GM21717 (cell line): ENCODE data around the gene FGF13.

Source experiments
- ATAC-seq: cut with Tn5 transposase; IDR thresholded peaks from one replicate; pipeline ENCODE4 v1.9.1; 2021; ENCODE audit warnings: mild to moderate bottlenecking, moderate library complexity; ENCODE audit not compliant: unreplicated experiment

Gene FGF13

DNA sequence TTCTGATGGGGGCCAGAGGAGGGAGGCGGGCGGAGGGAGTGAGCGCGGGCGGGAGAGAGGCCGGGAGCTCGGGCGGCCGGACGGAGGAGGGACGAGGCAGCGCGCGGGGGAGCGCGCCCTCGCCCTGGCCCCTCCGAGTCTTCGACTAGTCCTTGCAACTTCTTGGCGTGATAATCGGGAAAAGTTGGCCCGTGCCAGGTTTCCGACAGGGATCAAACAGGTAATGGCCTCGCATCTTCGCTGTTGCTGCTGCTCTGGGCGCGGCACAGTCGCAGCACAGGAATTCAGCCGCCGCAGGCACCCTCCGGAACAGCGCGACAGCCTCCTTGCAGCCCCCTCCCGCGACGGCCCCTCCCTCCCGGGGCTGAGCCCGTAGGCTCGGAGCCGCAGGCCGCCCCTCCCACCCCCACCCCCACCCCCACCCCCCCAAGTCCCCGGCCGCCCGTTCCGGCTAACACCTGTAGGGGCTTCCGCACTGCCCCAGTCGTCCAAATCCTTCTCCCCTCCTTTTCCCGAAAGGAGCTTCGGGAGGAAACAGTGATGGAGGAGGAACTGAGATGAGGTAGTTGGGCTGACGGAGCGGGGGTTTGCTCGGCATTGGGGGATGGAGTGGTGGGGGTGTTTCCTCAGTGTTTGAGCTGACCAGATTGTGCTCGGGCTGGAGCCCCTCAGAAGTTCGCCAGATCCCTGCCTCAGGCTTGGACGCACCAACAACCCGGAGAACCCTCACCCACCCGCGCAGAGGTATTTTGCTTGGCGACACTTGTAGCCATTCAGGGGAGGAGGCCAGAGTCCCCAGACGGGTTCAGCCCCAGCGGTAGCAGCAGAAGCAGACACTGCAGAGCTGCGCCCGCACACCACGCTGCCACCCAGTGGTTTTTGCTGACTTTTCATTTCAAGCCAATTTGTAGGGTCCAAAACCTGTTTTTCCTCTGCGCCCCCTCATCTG lies at the start of gene FGF13:
FGF13 (minus strand) TSS at position 319 of the 949 bp plus-strand sequence. CDS start 714 bp downstream, outside the sequence.
- no peak for ATAC-seq

DNA sequence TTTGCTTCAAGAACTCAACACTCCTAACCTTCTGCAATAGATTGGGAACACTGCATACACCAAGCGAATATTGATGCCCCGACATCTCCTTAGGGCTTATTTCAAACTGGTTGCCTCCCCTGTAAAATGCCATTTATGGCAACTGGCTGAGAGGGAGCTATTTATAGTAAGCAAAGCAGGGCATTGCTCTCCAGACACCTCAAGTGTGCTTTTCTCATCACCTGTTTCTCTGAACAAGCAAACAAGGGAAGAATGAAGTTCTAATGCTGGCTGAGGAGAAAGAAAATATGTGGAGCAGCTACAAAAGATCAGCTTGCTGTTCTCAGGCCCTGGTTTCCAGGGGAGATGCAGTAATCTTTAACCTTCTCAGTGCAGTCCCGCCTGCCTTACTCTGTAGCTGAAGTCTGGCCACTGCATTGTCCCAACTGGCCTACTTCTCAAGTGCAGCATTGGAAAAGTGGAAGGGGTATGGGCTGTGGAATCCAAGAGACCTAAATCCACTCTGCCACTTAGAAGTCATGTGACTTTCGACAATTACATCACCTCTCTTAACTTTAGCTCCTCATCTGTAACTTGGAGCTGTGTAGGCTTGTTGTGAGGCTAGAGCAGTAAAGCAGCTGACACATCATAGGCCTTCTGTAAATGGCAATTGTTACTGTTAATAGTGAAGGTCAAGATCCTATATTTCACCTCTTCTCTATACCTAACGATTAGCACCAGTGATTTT lies 47.9 kb upstream of the FGF13 start:
- no peak for ATAC-seq

DNA sequence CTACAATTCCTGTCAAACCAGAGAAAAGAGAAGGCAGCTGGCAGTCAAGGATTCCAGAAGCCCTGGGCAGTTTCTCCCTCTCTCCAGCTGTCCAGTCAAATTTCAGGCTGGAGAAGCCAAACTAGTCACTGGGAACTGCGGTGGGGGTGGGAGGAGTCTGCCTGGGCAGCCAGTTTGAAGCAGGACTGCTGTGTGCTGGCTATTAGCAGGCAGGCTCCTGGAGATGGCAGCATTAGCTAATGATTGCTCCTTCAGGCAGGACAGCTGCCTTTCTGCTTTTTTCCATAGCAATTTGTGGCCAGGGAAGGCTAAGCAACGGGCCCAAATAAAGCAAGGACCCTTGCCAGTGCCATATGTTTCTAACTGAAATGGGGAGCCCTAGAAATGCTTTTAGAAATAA lies 44.7 kb upstream of the FGF13 start:
- no peak for ATAC-seq

DNA sequence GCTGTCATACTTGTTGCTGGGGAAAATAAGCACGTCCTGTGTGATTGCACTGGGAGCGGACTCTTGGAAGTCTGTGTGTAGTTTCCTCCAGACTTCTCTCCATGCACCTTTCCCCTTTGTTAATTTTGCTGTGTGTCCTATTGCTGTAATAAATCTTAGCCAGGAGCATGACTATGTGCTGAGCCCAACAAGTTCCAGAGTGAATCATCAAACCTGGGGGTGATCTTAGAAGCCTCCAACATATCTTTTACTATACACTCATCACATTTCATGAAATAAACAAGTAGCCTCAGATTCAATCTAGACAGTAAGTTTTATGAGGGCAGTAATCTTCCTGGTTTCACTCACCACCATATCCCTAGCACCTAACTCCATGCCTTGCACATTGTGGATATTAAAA lies 43.3 kb upstream of the FGF13 start:
- no peak for ATAC-seq

DNA sequence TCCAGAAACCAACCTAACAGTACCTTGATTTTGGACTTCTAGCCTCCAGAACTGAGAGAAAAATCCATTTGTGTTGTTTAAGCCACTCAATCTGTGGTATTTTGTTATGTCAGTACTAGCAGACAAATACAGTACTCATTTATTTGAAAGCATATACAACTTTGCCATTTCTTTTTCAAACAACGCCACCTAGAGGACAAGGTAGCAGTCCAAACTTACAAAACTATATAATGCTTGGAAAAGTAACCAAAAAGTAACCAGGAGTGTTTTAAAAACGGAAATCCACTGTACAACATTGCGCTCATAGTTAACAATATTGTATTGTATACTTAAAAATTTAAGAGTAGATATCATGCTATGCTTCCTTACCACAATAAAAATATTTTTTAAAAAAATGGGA lies 37.0 kb upstream of the FGF13 start:
- no peak for ATAC-seq

DNA sequence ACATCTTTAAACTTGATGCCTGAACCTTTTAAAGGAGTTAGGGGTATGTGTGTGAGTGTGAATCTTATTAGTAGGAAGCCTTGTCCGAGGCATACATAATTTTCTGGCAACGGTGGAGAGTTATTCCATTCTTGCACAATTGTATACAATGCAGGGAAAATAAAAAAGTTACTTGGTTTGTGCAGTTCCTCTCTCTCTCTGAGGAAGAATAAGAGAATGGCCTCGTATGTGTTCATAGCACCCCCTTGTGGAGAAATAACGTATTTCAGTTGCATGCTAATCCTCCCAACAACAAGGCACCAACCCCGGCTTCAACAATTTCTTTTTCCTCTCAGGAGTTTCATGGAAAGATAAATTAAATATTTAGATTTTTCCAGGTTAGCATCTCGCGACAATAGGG lies 33.7 kb upstream of the FGF13 start:
- ATAC-seq: peak; percentile 77

DNA sequence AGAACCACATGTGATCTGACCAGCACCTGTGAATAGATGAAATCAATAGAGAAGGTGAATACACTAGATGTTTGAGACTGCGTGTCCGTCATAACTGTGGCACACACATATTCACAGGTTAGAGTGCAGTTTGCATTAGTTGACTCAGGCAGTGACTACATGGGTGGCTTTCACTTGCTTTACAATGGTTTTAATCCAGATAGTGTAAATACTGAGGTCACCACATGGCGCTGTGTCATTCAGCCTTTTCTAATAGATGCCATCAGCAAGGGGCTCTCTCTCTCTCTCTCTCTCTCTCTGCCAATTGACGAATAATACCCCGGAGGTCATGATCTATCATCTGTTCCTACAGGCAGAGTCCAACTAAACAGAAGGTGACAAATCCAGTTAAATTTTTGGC lies 30.7 kb upstream of the FGF13 start:
- no peak for ATAC-seq

DNA sequence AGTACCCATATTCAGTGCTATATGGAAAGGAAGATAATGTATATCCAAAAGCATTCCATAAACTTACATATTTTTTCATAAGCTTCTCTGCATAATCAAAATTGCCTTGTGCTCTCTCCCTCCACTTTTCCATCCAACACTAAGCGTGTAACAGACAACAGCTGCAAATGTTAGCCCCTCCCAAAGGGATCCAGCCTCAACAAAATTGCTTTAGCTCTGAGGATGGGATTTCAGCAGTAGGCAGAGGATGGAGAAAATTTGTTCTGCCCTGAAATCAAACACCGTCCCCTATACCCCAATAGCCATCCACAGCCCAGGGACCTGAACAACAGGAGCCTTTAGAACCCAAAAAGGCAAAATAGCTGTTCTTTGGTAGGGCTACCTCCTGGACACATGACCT lies 28.8 kb upstream of the FGF13 start:
- ATAC-seq: no peak

DNA sequence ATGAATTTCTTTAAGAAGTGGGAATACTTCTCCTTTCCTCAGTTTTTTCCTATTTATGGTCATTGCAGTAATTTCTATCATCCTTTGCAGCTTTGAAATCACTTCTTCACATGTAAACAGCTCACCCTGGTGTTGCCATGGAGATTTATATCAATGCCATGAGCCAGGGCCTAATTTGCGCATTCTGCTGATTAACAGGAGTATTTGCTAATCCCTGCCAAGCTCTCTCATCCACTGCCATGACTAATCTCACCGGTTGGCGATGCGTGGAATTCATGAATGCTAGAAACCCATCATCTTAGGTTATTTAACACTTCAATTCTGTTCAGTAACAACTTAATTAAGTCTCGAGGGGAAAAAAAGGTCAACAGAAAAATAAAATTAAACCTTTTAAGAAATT lies 11.8 kb upstream of the FGF13 start:
- ATAC-seq: no peak

DNA sequence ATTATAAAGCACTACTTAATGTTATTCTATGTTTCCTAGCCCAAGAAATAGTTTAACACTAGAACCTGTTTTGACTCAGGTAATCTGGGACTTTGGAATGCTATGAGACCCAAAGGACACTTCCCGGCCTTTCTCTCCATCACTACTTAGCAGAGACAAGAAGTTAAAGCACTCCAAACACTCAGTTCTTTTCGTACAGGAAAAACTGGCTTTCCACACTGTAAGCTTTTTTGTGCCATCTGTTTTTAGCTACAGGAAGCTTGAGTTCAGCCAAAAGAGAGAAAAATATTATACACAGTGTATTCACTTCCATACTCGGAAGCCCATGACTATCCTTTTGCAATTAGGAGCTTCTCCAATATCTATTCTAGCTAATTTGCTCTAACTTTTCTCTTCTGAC lies 7.9 kb upstream of the FGF13 start:
- no peak for ATAC-seq

DNA sequence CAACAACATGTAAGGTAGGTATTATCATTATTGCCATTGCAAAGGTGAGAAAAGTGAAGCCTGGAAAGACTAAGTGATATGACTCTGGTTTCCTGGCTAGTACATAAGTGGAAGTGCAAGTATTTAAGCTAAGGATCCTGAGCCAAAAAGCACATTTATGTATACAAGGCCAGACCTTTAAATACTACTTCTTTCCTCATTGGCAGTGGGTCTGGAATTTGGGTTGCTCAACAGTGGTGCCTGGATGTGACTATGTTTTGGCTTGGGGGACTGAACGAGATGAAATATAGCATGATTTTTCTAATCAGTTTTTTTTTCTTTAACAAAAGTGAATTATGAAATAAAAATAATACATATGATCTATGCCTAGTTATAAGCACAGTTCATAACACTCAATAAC lies 7.4 kb upstream of the FGF13 start:
- no peak for ATAC-seq

DNA sequence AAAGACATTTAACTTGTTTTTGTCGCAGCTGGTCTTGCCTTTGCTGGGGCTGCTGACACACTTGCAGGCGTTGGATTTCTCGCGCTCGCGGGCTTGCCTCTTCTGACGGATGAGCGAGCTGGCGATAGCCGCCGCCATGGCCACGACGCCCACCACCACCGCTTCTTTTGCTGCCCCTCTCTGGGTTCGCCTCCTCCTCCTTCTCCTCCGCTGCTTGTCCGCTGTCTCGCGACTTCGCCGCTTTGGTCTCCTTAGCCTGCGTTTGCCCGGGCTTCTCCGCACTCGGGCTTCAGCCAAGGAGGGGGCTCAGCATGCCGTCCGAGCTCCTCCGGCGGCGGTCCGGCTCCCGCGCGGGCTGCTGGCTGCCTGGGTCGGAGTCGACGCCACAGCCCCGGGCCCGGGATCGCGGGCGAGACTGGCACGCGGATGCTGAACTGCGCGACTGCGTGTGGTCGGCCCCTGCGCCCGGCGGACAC lies 613 bp downstream of the FGF13 start:
- no peak for ATAC-seq

DNA sequence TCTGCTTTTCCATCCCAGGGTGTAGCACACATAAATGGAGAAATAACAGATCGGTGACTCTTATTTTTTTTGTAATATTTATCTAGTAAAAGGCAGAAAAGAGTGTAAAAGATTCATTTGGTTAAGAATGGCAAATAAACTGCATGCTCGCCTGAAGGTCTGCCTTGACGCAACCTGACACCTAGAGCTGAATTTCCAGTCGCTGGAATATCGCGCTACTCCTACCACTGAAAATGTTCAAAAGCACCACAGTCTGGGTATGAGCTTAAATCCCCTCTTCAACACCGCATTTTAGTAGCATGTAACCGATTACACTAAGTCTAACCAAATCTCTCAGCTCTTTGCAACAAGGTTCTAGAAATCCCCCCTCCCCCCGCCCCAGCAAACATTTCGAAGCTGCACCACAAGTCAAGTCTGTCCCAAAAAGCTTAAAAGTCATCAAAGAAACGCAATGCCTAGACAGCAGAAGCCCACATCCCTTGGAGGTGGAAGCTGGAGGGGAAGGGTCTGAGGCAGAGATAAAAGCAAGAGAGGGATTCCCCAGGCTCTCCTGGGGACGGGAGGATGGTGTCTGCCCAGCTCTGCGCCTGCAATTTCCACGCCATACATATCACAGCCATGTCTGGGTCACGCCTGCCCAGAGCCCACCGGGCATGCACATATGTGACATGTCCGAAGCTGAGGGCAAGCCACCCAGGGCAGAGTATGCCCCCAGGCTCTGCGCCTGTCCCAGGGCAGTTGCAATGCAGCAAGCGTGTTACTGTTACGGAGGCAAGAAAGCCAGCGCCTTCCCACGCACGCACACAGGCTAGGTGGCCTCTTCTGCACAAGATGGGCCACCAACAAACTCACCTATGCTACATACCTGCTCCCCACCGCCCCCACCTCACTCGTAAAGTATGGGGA lies 1.4 kb downstream of the FGF13 start:
- no peak for ATAC-seq

DNA sequence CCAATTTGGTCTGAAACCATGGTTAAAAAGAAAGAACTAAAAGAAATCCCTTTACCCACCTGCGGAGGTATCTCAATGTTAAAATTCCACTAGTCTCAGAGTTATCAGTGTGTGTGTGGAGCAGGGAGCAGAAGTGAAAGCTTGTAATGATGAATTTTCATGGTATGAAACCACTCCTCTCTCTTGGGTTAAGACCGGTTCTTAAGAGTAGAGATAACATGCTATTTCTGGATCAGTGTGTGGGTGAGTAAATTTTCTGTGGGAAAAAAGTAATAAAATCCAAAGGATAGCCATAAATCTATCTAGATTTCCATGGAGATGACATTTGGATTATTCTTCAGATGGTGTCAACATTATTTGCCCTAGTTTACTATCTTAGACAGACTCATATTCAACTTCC lies 3.2 kb downstream of the FGF13 start:
- no peak for ATAC-seq

DNA sequence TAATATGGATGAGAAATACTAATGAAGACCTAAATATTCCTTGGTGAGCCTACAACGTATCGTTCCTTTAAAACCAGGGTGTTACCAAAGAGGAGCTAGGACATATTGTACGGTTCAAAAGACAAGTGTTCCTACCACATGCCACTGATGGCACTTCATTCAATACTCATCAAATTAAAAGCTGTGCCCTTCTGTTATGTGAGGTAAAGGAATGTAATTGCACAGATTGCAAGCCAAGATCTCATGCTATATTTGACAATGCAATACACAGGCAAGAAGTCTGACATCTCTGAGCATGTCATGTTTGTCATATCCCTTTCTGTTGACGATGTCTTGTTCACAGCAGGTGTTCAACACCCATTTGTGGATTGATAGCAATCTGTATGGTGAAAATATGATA lies 6.9 kb downstream of the FGF13 start:
- no peak for ATAC-seq

DNA sequence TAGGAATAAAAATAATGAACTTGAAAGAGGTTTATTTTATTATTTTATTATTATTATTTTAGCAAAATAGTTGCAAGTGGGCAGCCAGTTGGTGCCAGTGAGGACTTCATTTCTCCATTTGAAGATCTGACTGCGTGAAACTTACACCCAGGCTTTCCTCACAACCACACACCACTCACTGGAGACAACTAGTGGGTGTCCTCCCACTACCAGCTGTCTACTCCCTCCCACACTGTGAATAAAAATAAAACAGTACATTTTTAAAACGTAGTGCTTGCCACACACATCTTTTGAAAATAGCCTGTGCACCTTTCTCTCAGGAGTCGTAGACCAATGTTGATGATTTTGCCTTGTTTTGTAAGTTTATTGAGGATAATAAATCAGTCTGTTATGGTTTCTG lies 7.4 kb downstream of the FGF13 start:
- ATAC-seq: no peak

DNA sequence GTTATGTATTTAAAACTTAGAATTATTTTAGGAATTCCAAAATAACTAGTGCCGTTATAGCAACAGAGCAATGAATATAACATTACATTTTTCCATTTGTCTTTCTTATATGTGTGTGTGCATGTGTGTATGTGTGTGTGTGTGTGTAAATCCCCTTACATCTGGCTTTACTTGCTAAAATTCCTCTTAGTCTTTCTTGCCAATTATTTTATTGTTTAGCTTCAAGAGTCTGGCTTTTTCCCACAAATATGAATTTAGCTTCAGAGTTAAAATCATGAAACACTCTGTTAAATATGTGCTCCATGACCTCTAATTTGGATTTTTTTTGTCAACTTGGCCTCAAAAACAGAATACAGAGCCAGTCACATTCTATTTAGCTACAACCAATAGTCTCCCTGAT lies 18.9 kb downstream of the FGF13 start:
- no peak for ATAC-seq

DNA sequence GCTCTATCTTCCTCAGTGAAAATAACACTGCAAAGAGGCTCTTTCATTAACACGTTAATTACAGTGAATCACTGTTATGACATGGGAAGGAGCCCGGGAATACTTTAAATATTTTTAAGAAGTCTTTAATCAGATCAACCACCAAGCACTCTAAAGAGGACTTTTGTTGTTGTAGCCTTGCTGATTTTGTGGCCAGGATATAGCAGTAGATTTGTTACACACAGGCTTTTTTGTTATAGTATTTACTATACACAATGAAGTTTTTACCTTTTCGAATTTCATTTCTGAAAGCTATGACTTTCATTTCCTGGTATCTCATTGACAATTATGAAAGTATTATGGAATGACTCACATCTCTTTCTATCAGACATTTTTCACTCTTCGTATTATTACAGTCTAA lies 20.3 kb downstream of the FGF13 start:
- ATAC-seq: no peak

DNA sequence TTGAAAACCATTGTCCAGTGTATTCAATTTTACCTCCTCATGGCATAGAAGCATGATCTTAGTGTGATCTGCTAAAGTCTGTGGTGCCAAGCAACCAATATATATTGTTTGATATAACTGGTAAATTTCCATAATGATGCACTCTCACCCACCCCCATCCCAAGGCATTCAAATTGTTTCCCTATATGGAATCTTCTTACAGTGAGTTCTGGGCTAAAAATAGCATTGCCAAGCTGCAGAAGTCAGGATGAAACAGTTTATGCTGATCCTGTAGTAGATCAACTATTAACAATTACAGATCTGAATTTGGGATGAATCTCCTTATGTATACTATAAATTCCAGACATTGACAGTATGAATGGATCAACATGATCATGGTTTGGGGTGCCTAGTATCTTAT lies 20.9 kb downstream of the FGF13 start:
- ATAC-seq: no peak

DNA sequence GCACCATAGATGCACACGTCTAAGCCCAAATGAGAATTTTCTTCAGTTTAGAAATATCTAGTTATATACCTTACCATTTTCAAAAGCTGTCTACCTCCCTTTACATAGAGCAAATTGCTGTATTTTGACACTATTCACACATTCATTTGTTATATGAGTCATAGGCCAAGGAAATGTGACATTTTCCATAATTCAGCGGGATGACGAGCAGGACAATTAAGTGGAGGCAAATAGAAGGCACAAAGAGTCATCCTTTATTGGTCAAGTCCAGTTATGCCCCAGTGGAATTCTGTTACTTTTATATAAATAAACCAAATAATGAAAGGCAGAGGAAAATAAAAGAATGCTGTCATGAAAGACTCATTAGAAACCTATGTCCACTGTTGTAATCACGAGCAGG lies 27.9 kb downstream of the FGF13 start:
- no peak for ATAC-seq

DNA sequence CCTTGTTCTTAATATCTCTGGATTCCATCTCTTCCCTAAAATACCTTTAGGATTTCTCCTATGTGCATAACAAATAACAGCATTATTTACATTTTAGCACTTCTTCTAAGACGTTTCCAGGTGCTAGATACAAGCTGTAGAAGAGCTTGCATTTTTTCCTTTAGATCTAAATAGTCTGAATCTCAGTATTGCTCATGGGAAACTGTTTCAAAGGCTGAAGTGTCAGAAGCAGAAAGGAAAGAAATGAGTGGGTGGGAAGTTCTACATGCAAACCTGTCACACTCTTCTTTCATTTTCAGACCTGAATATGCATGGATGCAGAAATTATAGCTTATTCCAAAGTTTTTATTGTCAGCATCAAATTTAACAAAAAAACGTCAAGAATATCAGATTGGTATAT lies 41.8 kb downstream of the FGF13 start:
- ATAC-seq: no peak
